Adrenal gland (tissue), 5 donors: Measurements from ENCODE around the gene DMWD.

Experiments used
- CTCF ChIP-seq, 6 experiments: fragments of 450-650 bp in 4 of 6; fragments of 200-600 bp in 2 of 6; sonication (generic) in 1 of 6; IDR thresholded peaks; 1 replicate in 5 of 6; 2 replicates in 1 of 6; pipeline versions ENCODE4 v1.5.1 to v1.8.0; 2016 to 2021; ENCODE audit warnings: antibody characterized with exemption in 6 of 6, mild to moderate bottlenecking in 2 of 6, moderate library complexity in 1 of 6
- POLR2A ChIP-seq, 2 donors: fragments of 450-650 bp; IDR thresholded peaks; one replicate each; pipeline ENCODE4 v1.6.1; 2017; ENCODE audit warnings: antibody characterized with exemption in 2 of 2, mild to moderate bottlenecking in 2 of 2, moderate library complexity in 1 of 2
- donor health status: DM: no; HTN: no; CAD: no.

DNA sequence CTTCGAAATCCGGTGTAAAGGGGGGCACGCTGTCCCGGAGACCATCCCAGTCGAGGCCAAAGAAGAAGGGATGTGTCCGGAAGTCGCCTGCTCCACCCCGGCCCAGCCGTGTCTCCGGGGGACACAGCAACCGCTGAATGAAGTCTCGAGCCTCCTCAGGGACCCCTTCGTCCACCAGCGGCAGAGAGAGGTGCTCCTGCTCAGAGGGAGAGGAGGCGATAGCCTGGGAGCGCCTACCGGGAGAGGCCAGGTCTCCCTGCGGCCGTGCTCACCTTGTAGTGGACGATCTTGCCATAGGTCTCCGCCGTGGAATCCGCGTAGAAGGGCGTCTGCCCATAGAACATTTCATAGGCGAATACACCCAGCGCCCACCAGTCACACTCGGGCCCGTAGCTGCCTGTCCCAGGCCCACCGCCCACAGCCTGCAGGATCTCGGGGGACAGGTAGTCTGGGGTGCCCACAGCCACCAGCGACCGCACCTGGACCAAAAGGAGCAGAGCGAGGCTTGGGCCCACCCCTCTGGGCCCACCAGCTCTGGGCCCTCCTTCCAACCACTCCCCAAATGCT lies 15.2 kb downstream of the DMWD start:
- TF ChIP-seq POLR2A (IDR thresholded peaks at IDR 0.05): no peak
- no peak for TF ChIP-seq CTCF (IDR thresholded peaks at IDR 0.05)
